MCF 10A (cell line): Measurements from ENCODE around the gene SEC22C. TPM values are rescaled to one million over a fixed set of nuclear protein-coding genes. Genes with fewer than 3 reads are reported as not detected.
"Not testable (repeated sequence)": the region's sequence is repeated elsewhere in the genome, so short reads cannot be mapped to it uniquely, and the experiment has no call there.

Experiments
- BruUV-seq: library from RNA; stranded (reverse); fragments of 400-500 nt; replicated peaks from 2 replicates; lab custom pipeline; 2021; lab: Mats Ljungman, UMichigan
- CTCF ChIA-PET: fragments of 300-600 bp; sonication (Branson Sonifier 250); formaldehyde crosslinking; extraction: SDS; loops from one replicate; lab custom pipeline; 2021; ENCODE audit warnings: antibody characterized with exemption, inconsistent platforms; lab: Yijun Ruan, JAX
- POLR2A ChIA-PET: fragments of 300-600, 350-650 bp; sonication (Branson Sonifier 250); formaldehyde crosslinking; extraction: SDS; loops from one replicate; lab custom pipeline; 2020; ENCODE audit warnings: antibody characterized with exemption, inconsistent platforms; lab: Yijun Ruan, JAX
- DNase-seq: peaks from one replicate; pipeline ENCODE4 v3.0.0-alpha.2; 2018; ENCODE audit not compliant: unreplicated experiment
- H3K27ac Mint-ChIP-seq: one replicate; pipeline ENCODE4 v1.8.0; 2022; ENCODE audit warnings: mild to moderate bottlenecking, low read depth, mixed read lengths; ENCODE audit not compliant: unreplicated experiment
- H3K27me3 Mint-ChIP-seq: one replicate; pipeline ENCODE4 v1.8.0; 2022; ENCODE audit warnings: mixed read lengths; ENCODE audit not compliant: insufficient read depth, unreplicated experiment
- H3K36me3 Mint-ChIP-seq: one replicate; pipeline ENCODE4 v1.8.0; 2022; ENCODE audit warnings: mild to moderate bottlenecking, moderate library complexity, mixed read lengths; ENCODE audit not compliant: insufficient read depth, unreplicated experiment
- H3K4me1 Mint-ChIP-seq: one replicate; pipeline ENCODE4 v1.8.0; 2022; ENCODE audit warnings: mixed read lengths; ENCODE audit not compliant: insufficient read depth, unreplicated experiment
- H3K4me3 Mint-ChIP-seq: one replicate; pipeline ENCODE4 v1.8.0; 2022; ENCODE audit warnings: mild to moderate bottlenecking, moderate library complexity, mixed read lengths; ENCODE audit not compliant: unreplicated experiment
- H3K9me3 Mint-ChIP-seq: one replicate; pipeline ENCODE4 v1.8.0; 2022; ENCODE audit warnings: mixed read lengths; ENCODE audit not compliant: unreplicated experiment
- intact Hi-C: fragments of 100-400 bp; cut with micrococcal nuclease; formaldehyde crosslinking; loops from 2 replicates; pipeline ENCODE4 v1.14.1; 2022
- total RNA-seq: library from RNA; stranded (reverse); gene quantifications from 2 replicates; pipeline ENCODE4 v1.2.3, GENCODE V29; 2022
- TF ChIP-seq, protein P1 (sequence below): fragments of 200-600 bp; IDR thresholded peaks from one replicate; pipeline ENCODE4 v1.8.0; 2022; ENCODE audit warnings: antibody characterized with exemption, mild to moderate bottlenecking; ENCODE audit not compliant: unreplicated experiment

Gene SEC22C
- total RNA-seq, 1 experiment from 2014 or later: 55.7 TPM

DNA sequence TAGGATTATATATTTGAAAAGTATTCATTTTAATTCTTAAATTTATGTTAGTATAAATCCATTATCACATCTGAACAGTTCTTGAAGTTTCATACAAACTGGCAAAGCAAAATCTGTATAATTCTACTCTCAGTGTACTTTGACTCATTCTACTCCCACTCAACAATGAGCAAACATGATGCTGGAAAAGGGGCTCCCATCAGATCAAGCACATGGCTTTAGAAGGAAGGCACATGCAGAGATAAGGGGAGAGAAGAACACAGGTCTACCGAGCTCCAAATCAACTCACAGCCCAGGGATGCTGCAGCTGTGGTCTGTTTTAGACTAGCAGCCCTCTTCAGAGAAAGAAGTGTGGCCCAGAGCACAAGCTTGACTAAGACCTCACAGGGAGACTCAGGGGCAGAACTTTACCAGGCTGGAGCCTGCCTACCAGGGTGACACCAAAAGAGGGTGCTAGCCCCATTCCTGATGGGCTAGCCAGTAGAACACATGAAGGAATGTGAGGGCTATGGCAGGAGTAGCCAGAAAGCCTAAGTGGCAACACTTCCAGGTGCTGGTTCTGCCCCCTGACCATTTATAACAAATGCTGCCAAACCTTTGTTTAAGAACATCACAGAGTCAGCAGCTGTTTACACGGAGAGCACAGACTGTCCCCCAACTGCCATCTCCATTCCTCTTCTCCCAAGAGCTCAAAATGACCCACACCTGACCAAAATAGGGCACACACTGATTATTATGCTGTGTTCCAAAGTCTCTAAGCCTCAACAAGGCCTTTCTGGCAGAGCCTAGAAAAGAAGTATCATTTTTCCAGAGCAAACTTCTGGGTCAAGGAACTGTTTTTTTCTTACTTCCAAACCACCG, 19.5 kb downstream of the SEC22C start:
- TF ChIP-seq, protein P1, sequence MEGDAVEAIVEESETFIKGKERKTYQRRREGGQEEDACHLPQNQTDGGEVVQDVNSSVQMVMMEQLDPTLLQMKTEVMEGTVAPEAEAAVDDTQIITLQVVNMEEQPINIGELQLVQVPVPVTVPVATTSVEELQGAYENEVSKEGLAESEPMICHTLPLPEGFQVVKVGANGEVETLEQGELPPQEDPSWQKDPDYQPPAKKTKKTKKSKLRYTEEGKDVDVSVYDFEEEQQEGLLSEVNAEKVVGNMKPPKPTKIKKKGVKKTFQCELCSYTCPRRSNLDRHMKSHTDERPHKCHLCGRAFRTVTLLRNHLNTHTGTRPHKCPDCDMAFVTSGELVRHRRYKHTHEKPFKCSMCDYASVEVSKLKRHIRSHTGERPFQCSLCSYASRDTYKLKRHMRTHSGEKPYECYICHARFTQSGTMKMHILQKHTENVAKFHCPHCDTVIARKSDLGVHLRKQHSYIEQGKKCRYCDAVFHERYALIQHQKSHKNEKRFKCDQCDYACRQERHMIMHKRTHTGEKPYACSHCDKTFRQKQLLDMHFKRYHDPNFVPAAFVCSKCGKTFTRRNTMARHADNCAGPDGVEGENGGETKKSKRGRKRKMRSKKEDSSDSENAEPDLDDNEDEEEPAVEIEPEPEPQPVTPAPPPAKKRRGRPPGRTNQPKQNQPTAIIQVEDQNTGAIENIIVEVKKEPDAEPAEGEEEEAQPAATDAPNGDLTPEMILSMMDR: no peak
- CTCF ChIA-PET: interaction anchor here (0.5 to 1.3 kb wide), 5 partner anchors 11 to 42 kb away, joined by 3 to 6 read pairs (median 3); no protein-coding TSS in a partner anchor
- H3K27me3 Mint-ChIP-seq: no peaks in the 10 kb centered on the region
- POLR2A ChIA-PET: no interaction called here
- H3K27ac Mint-ChIP-seq: no peak overlapping the region
- no TSS peak for BruUV-seq
- no peak for DNase-seq
- no peaks in the 10 kb centered on the region for H3K4me1 Mint-ChIP-seq
- peaks cover 92% of the 10 kb centered on the region for H3K36me3 Mint-ChIP-seq
- no peak overlapping the region for H3K4me3 Mint-ChIP-seq
- no peaks in the 10 kb centered on the region for H3K9me3 Mint-ChIP-seq
- intact Hi-C loops: no loop called here

DNA sequence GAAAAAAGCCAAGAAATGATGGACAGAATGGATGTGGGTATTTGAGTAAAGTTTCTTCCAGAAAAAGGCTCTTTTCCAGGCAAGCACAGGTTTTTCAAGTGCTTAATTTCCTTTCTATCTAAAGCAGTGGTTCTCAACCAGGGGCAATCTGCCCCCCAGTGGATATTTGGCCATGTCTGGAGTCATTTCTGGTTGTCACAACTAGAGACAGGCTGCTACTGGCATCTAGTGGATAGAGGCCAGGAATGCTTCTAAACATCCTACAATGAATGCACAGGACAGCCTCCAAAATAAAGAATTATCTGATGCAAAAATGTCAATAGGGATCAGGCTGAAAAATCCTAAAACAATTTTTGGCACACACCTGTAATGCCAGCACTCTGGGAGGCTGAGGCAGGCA, 23.9 kb downstream of the SEC22C start:
- Mint-ChIP-seq H3K4me3 (no peak overlapping the region), H3K4me1 (no peaks in the 10 kb centered on the region), H3K27ac (no peak overlapping the region), H3K27me3 (no peaks in the 10 kb centered on the region), H3K9me3 (no peaks in the 10 kb centered on the region), H3K36me3 (peaks cover 93% of the 10 kb centered on the region)
- TF ChIP-seq, protein P1: no peak
- no peak for DNase-seq
- ChIA-PET CTCF (interaction anchor here (1.0 to 2.1 kb wide), 2 partner anchors 9 to 11 kb away, joined by 3 to 10 read pairs; no protein-coding TSS in a partner anchor), POLR2A (interaction anchor here (0.6 kb wide), 1 partner anchor 11 kb away, joined by 3 read pairs; no protein-coding TSS in a partner anchor)
- intact Hi-C loops: no loop called here
- BruUV-seq: no TSS peak

DNA sequence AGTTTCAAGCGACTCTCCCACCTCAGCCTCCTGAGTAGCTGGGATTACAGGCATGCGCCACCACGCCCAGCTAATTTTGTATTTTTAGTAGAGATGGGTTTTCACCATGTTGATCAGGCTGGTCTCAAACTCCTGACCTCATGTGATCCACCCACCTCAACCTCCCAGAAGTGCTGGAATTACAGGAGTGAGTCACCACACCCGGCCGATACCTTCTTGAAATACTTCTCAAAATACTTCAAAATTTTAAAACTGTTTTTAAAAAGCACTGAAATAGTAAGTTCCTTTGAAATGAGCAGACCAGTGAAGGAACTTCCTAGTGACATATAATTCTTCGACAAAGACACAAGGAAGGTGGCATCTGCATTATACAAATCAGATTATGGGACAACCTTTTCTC, 24.9 kb downstream of the SEC22C start:
- DNase-seq, H3K27me3 Mint-ChIP-seq, H3K27ac Mint-ChIP-seq, H3K4me1 Mint-ChIP-seq, H3K9me3 Mint-ChIP-seq, intact Hi-C loops, POLR2A ChIA-PET, BruUV-seq, H3K4me3 Mint-ChIP-seq: not testable (repeated sequence)
- CTCF ChIA-PET: interaction anchor here (1.3 kb wide), 1 partner anchor 9 kb away, joined by 7 read pairs; no protein-coding TSS in a partner anchor
- H3K36me3 Mint-ChIP-seq: peaks cover 93% of the 10 kb centered on the region

DNA sequence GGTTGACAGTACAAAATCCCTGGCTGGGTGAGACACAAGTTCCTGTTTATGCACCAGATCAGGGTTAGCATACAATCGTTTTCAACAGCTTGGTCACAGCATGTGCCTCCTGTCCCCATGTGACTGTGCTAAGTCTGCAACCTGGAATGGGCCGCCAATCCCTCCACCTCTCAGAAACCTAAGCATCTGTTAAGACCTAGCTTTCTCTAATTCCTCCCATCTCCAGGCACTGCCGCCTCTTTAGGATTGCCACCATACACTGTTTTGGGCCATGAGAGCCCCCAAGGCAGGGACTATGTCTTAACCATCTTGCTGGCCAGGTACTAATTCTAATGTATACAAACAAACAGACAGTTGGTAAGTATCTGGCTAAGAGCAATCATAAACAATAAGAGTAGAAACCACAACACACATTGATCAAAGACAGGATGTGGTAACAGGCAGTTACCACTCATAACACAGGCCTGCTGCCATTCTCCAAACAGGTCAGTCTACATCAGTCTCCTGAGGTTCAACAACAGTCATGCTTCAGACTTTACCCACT, 25.6 kb downstream of the SEC22C start:
- H3K4me3 Mint-ChIP-seq: no peak overlapping the region
- H3K27ac Mint-ChIP-seq: no peak overlapping the region
- no peaks in the 10 kb centered on the region for H3K27me3 Mint-ChIP-seq
- peaks cover 90% of the 10 kb centered on the region for H3K36me3 Mint-ChIP-seq
- TF ChIP-seq, protein P1: no peak
- H3K4me1 Mint-ChIP-seq: no peaks in the 10 kb centered on the region
- no peaks in the 10 kb centered on the region for H3K9me3 Mint-ChIP-seq
- ChIA-PET POLR2A (no interaction called here), CTCF (interaction anchor here (1.3 kb wide), 1 partner anchor 9 kb away, joined by 7 read pairs; no protein-coding TSS in a partner anchor)
- no peak for DNase-seq
- intact Hi-C loops: no loop called here
- no TSS peak for BruUV-seq
